DND-41 (cell line): ENCODE results near the gene PITX3.

ENCODE experiments used
- EZH2 ChIP-seq: IDR thresholded peaks from 3 replicates; pipeline ENCODE4 v1.6.1; 2012; ENCODE audit warnings: borderline replicate concordance, low read depth, mild to moderate bottlenecking, moderate library complexity, low read length, inconsistent platforms; ENCODE audit not compliant: severe bottlenecking
- TF ChIP-seq, protein P1 (sequence below): IDR thresholded peaks from 2 replicates; pipeline ENCODE4 v1.5.1; 2012; ENCODE audit warnings: borderline replicate concordance, low read length, moderate library complexity, mild to moderate bottlenecking; ENCODE audit not compliant: poor library complexity, severe bottlenecking; ENCODE audit errors: extremely low read depth

DNA sequence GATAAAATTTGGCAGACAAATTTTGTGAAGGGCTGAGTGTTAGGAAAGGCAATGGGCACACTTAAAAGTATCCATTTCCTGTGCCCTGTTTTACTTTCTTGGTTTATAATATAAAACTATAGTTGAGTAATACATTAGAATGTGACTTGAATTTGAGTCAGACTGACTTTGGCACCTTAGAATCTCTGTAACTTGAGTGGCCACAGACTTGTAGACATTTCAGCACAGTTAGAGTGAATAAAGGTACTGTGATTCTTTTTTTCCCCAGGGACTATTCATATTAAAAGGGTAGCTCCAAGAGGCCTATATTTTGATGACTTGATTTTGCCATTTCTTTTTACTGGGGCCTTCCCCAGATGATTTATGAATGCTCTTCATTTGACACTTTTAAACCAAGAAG, 26.4 kb upstream of the PITX3 start:
- TF ChIP-seq, protein P1, sequence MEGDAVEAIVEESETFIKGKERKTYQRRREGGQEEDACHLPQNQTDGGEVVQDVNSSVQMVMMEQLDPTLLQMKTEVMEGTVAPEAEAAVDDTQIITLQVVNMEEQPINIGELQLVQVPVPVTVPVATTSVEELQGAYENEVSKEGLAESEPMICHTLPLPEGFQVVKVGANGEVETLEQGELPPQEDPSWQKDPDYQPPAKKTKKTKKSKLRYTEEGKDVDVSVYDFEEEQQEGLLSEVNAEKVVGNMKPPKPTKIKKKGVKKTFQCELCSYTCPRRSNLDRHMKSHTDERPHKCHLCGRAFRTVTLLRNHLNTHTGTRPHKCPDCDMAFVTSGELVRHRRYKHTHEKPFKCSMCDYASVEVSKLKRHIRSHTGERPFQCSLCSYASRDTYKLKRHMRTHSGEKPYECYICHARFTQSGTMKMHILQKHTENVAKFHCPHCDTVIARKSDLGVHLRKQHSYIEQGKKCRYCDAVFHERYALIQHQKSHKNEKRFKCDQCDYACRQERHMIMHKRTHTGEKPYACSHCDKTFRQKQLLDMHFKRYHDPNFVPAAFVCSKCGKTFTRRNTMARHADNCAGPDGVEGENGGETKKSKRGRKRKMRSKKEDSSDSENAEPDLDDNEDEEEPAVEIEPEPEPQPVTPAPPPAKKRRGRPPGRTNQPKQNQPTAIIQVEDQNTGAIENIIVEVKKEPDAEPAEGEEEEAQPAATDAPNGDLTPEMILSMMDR: no peak
- no peak for TF ChIP-seq EZH2
